Measurements from ENCODE around the gene VN1R2.
"Not testable (repeated sequence)": the region's sequence is repeated elsewhere in the genome, so short reads cannot be mapped to it uniquely, and the experiment has no call there.

VN1R2 gene

DNA sequence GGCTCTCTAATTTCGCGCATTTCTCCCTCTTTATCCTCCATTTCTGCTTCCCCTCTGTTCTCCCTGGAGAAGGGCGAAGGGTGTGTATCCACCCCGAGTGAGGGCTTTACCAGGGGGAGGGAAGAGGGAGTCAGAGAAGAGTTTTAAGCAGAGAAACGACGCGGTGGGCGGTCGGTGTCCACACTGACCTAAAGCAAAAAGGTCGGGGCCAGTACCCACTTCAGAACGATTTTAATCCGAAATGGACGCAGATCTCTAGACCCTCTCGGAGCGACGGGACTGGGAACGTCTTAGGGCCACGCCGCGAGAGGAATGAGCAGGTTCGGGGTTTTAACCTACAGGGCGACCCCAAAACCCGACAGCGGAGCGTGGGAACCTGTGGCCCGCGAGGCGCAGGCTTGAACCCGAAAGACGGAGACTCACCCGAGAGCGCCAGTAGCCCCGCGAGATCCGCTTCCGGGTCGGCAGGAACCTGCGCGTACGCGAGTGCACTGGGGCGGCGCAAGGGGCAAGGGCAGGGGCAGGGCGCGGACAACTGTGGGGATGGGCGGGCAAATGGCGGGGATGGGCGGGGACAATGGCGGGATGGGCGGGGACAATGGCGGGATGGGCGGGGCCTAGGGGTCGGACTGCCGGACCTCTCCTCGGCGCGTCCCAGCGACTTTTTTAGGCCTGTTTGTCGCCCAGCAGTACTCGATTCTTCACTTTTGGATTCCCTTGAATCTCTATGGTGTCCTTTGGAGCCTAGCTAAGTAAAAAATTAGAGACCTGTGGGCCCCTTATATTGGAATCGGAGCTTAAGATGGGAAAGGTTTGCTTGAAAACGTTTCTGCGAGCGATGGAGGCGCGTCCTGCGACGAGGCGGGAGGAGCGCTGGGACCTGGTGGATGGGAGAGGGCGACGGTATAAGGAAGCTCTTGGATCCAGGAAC lies 3.4 kb upstream of the VN1R2 start, which contains the start of gene ZNF677:
Gene ZNF677 (minus strand): TSS at position 463 of the 931 bp plus-strand sequence. CDS start 3,323 bp downstream, outside the sequence.
- TF ChIP-seq, protein P1, sequence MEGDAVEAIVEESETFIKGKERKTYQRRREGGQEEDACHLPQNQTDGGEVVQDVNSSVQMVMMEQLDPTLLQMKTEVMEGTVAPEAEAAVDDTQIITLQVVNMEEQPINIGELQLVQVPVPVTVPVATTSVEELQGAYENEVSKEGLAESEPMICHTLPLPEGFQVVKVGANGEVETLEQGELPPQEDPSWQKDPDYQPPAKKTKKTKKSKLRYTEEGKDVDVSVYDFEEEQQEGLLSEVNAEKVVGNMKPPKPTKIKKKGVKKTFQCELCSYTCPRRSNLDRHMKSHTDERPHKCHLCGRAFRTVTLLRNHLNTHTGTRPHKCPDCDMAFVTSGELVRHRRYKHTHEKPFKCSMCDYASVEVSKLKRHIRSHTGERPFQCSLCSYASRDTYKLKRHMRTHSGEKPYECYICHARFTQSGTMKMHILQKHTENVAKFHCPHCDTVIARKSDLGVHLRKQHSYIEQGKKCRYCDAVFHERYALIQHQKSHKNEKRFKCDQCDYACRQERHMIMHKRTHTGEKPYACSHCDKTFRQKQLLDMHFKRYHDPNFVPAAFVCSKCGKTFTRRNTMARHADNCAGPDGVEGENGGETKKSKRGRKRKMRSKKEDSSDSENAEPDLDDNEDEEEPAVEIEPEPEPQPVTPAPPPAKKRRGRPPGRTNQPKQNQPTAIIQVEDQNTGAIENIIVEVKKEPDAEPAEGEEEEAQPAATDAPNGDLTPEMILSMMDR (IDR thresholded peaks at IDR 0.05; ENCODE audit: insufficient read depth, low read length, poor library complexity, severe bottlenecking), result no peak
- Histone ChIP-seq H3K27me3 (replicated peaks; ENCODE audit: control insufficient read depth, insufficient read depth, low read length) (no peaks in the 10 kb centered on the region), H3K4me3 (replicated peaks; ENCODE audit: low read depth, low read length) (no peak within 1 kb of the TSS; the same call in 1 of the 2 replicates), H3K36me3 (ENCODE audit: control insufficient read depth, insufficient read depth, low read length) (no peaks in the 10 kb centered on the region)
- DNase-seq (ENCODE audit: extremely low read depth, insufficient read length), result peak; percentile 6

DNA sequence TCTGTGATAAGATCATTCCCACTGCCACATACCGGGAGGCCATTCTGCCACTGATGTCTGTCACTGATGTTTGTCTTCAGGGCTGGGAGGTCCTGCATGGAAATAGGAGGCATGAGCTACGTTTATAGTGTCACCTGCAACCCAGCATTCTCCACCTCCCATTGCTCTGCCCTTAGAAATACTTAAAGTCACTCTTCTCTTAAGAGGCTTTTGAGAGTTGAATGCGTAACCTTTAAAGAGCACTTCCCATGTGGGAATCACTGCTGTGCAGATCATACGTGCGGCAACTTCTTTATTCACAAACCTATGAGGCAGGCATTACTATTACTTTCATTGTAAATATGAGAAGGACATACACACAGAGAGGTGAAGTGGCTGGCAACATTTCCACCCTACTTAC lies 9.5 kb downstream of the VN1R2 start, which contains the start of gene VN1R4:
Gene VN1R4 (minus strand): TSS at position 101 of the 400 bp plus-strand sequence. CDS start 58 bp downstream, at position 43.
- DNase-seq (ENCODE audit: extremely low read depth, insufficient read length); H3K4me3 ChIP-seq (replicated peaks; ENCODE audit: low read depth, low read length); H3K36me3 ChIP-seq (ENCODE audit: control insufficient read depth, insufficient read depth, low read length); H3K27me3 ChIP-seq (replicated peaks; ENCODE audit: control insufficient read depth, insufficient read depth, low read length): not testable (repeated sequence)

DNA sequence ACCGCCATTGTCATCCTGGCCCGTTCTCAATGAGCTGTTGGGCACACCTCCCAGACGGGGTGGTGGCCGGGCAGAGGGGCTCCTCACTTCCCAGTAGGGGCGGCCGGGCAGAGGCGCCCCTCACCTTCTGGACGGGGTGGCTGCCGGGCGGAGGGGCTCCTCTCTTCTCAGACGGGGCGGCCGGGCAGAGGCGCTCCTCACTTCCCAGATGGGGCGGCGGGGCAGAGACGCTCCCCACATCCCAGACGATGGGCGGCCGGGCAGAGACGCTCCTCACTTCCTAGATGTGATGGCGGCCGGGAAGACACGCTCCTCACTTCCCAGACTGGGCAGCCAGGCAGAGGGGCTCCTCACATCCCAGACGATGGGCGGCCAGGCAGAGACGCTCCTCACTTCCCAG lies 11.8 kb downstream of the VN1R2 start:
- H3K27me3 ChIP-seq (replicated peaks; ENCODE audit: control insufficient read depth, insufficient read depth, low read length); DNase-seq (ENCODE audit: extremely low read depth, insufficient read length); H3K4me3 ChIP-seq (replicated peaks; ENCODE audit: low read depth, low read length); H3K36me3 ChIP-seq (ENCODE audit: control insufficient read depth, insufficient read depth, low read length): not testable (repeated sequence)

DNA sequence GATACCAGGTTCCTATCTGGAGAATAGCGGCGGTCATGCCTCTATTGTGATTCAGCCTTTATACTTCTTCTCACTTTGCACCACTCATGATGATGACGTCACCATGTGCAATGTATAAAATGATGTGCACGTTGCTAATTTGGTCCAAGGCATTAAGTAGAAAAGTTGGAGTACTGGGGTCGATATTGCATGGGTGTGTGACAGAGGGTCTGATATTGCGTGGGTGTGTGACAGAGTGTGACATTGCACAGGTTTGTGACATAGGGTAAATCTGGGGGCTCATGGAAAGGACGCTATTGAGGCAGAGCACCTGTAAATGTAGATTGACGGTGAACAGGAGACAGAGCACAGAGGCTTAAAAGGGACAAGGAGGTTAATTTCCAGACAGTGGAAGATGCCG lies 14.0 kb downstream of the VN1R2 start:
- H3K36me3 ChIP-seq (ENCODE audit: control insufficient read depth, insufficient read depth, low read length), result no peaks in the 10 kb centered on the region
- no peak for DNase-seq (ENCODE audit: extremely low read depth, insufficient read length)
- H3K4me3 ChIP-seq (replicated peaks; ENCODE audit: low read depth, low read length), result no peak overlapping the region
- TF ChIP-seq, protein P1 (IDR thresholded peaks at IDR 0.05; ENCODE audit: insufficient read depth, low read length, poor library complexity, severe bottlenecking), result no peak
- H3K27me3 ChIP-seq (replicated peaks; ENCODE audit: control insufficient read depth, insufficient read depth, low read length), result no peaks in the 10 kb centered on the region

DNA sequence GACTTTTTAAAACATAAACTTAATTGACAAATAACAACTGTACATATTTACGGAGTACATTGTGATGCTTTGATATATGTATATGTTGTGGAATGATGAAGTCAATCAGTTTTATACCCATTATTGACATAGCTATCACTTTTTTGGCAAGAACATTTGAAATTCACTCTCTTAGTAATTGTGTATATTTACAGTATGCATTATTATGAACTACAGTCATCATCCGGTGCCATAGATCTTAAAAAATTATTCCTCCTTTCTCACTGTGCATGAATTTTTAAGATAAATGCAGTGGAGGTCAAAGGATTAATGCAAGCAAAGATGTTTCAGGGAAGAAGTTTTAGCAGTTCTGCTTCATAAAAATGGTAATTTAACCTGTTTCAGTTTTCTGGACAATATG lies 17.4 kb downstream of the VN1R2 start:
- no peak for DNase-seq (ENCODE audit: extremely low read depth, insufficient read length)
- Histone ChIP-seq H3K27me3 (replicated peaks; ENCODE audit: control insufficient read depth, insufficient read depth, low read length) (no peaks in the 10 kb centered on the region), H3K36me3 (ENCODE audit: control insufficient read depth, insufficient read depth, low read length) (no peaks in the 10 kb centered on the region), H3K4me3 (replicated peaks; ENCODE audit: low read depth, low read length) (no peak overlapping the region)
- TF ChIP-seq, protein P1 (IDR thresholded peaks at IDR 0.05; ENCODE audit: insufficient read depth, low read length, poor library complexity, severe bottlenecking), result no peak

DNA sequence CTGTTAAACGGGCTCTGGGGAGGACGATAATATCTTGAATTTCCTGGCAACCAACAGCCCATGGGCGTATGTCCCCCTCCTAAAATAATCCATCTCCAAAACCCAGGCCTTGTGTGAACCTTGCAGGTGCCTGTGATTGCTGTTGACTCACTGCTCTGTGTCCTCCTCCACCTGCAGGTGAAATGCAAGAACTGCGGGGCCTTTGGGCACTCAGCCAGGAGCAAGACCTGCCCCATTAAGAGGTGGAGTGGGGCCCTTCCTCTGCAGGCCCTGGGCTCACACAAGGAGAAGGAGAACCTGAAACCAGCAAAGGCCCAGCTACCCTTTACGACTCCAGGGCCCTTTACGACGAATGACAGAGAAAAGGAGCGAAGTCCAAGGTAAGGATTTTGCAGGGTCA lies 23.9 kb downstream of the VN1R2 start:
- not testable (repeated sequence) for H3K4me3 ChIP-seq (replicated peaks; ENCODE audit: low read depth, low read length); DNase-seq (ENCODE audit: extremely low read depth, insufficient read length); H3K27me3 ChIP-seq (replicated peaks; ENCODE audit: control insufficient read depth, insufficient read depth, low read length); H3K36me3 ChIP-seq (ENCODE audit: control insufficient read depth, insufficient read depth, low read length)

DNA sequence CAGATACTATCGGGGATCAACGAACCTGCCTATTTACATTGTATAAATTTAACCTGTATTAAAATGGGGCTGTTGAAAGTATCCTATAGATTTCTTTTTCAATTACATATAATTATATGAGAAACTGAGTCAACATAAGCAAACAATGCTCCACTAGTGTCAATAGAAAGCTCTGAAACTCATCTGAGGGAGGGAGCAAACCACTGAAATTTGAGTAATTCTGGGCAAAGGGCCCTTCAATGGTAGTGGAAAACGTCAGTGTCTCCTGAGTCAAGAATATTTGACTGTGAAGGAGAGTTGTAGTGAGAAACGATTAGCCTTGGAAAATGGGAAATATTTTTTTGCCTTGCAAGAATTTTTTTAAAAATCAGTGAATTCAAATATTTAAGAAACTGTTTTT lies 27.0 kb downstream of the VN1R2 start:
- Histone ChIP-seq H3K27me3 (replicated peaks; ENCODE audit: control insufficient read depth, insufficient read depth, low read length) (no peaks in the 10 kb centered on the region), H3K4me3 (replicated peaks; ENCODE audit: low read depth, low read length) (no peak overlapping the region), H3K36me3 (ENCODE audit: control insufficient read depth, insufficient read depth, low read length) (no peaks in the 10 kb centered on the region)
- no peak for DNase-seq (ENCODE audit: extremely low read depth, insufficient read length)
- TF ChIP-seq, protein P1 (IDR thresholded peaks at IDR 0.05; ENCODE audit: insufficient read depth, low read length, poor library complexity, severe bottlenecking), result no peak

Data from GM06990 (cell line).